Choroid plexus epithelial cell (primary cell): ENCODE measurements around the gene SYCE3.

Source experiments
- DNase-seq: peaks from one replicate; pipeline ENCODE4 v3.0.0-alpha.2; 2010; ENCODE audit warnings: low read depth
- H3K4me3 ChIP-seq: 2 replicates; pipeline ENCODE4 v1.5.1; 2011; ENCODE audit warnings: low read depth, mild to moderate bottlenecking, control low read depth, low read length, moderate library complexity
- CTCF ChIP-seq: conservative IDR thresholded peaks from 2 replicates; pipeline ENCODE4 v1.5.1; 2011; ENCODE audit warnings: low read depth, mild to moderate bottlenecking, control low read depth, inconsistent platforms, low read length, moderate library complexity

The SYCE3 gene

GRCh38 chr22:50578776-50579310, 16.1 kb upstream of the SYCE3 start:
- H3K4me3 ChIP-seq, result no peak overlapping the region
- DNase-seq, result no peak

GRCh38 chr22:50577987-50578775, 15.5 kb upstream of the SYCE3 start, which contains the start of gene CPT1B:
Gene CPT1B (minus strand): TSS chr22:50578427. CDS start chr22:50577915, 512 bp downstream.
- DNase-seq, result peak; percentile 13
- H3K4me3 ChIP-seq, result no peak within 1 kb of the TSS
- TF ChIP-seq CTCF, result no peak

More at GRCh38 chr22:50578776-50579310, 16.1 kb upstream of the SYCE3 start:
- TF ChIP-seq CTCF, result no peak

- H3K4me3 ChIP-seq, result no peak overlapping the region
- DNase-seq, result no peak
- TF ChIP-seq CTCF, result no peak
These were observed 14.9 kb upstream of the SYCE3 start for GRCh38 chr22:50577697-50577986.

- no peak overlapping the region for H3K4me3 ChIP-seq
- DNase-seq, result no peak
- TF ChIP-seq CTCF, result no peak
These were observed 14.3 kb upstream of the SYCE3 start for GRCh38 chr22:50576806-50577696.

- DNase-seq, result peak; percentile 72
- no peak overlapping the region for H3K4me3 ChIP-seq
- TF ChIP-seq CTCF, result peak; percentile 68
These were observed 13.4 kb upstream of the SYCE3 start for GRCh38 chr22:50576070-50576469.

GRCh38 chr22:50575426-50575941, 12.8 kb upstream of the SYCE3 start:
- no peak for DNase-seq
- TF ChIP-seq CTCF, result no peak
- H3K4me3 ChIP-seq, result no peak overlapping the region
